SH-SY5Y (cell line): ENCODE results near the gene RBFOX2.

Source experiments
- GATA2 ChIP-seq: IDR thresholded peaks from 2 replicates; pipeline ENCODE4 v1.6.1; 2011; ENCODE audit warnings: mild to moderate bottlenecking, low read depth, low read length
- GATA3 ChIP-seq: IDR thresholded peaks from 2 replicates; pipeline ENCODE4 v1.6.1; 2011; ENCODE audit warnings: low read depth, mild to moderate bottlenecking, low read length, moderate library complexity

Gene RBFOX2

GRCh38 chr22:36028646-36029405, at the start of gene RBFOX2:
Gene RBFOX2, minus strand, starts transcription at chr22:36028824. Its CDS starts 399 bp downstream, at chr22:36028425.
- TF ChIP-seq GATA2: no peak
- TF ChIP-seq GATA3: no peak

- no peak for TF ChIP-seq GATA2
- TF ChIP-seq GATA3: no peak
Observed at GRCh38 chr22:36077271-36077670, 48.6 kb upstream of the RBFOX2 start.

- no peak for TF ChIP-seq GATA3
- TF ChIP-seq GATA2: no peak
Observed at GRCh38 chr22:36075724-36076123, 47.1 kb upstream of the RBFOX2 start.

- no peak for TF ChIP-seq GATA3
- TF ChIP-seq GATA2: no peak
Observed at GRCh38 chr22:36075230-36075629, 46.6 kb upstream of the RBFOX2 start.

GRCh38 chr22:36073476-36073875, 44.9 kb upstream of the RBFOX2 start:
- TF ChIP-seq GATA2 (no peak), GATA3 (no peak)

GRCh38 chr22:36069368-36069767, 40.7 kb upstream of the RBFOX2 start:
- TF ChIP-seq GATA3 (no peak), GATA2 (no peak)

- TF ChIP-seq GATA3 (no peak), GATA2 (no peak)
Observed at GRCh38 chr22:36068776-36069344, 40.2 kb upstream of the RBFOX2 start.

- TF ChIP-seq GATA2: peak; percentile 79
- 0 out of 2 replicates have a peak, but pooled peaks have one; percentile 16 for TF ChIP-seq GATA3
Observed at GRCh38 chr22:36067235-36067558, 38.6 kb upstream of the RBFOX2 start.

- TF ChIP-seq GATA2: no peak
- TF ChIP-seq GATA3: no peak
Observed at GRCh38 chr22:36065775-36066544, 37.3 kb upstream of the RBFOX2 start.

GRCh38 chr22:36065462-36065774, 36.8 kb upstream of the RBFOX2 start:
- TF ChIP-seq GATA2 (no peak), GATA3 (no peak)

GRCh38 chr22:36064358-36064757, 35.7 kb upstream of the RBFOX2 start:
- TF ChIP-seq GATA3 (no peak), GATA2 (no peak)

GRCh38 chr22:36056980-36057379, 28.4 kb upstream of the RBFOX2 start:
- TF ChIP-seq GATA3: no peak
- no peak for TF ChIP-seq GATA2

GRCh38 chr22:36055376-36056295, 27.0 kb upstream of the RBFOX2 start:
- TF ChIP-seq GATA2 (no peak), GATA3 (no peak)
